Measurements from ENCODE around the gene MILR1. TPM values are rescaled to one million over a fixed set of nuclear protein-coding genes. Genes with fewer than 3 reads are reported as not detected.
"Not testable (repeated sequence)": the region's sequence is repeated elsewhere in the genome, so short reads cannot be mapped to it uniquely, and the experiment has no call there.

Gene MILR1
- total and polyA plus RNA-seq, 4 donors, result 1.2 to 3.8 (median 1.9) TPM

GRCh38 chr17:64437944-64438525 lies 10.9 kb upstream of the MILR1 start (continued):
- TF ChIP-seq ATF3 (IDR thresholded peaks at IDR 0.05) (no peak), HNF4A (conservative IDR thresholded peaks at IDR 0.05) (no peak)

- H3K9me3 ChIP-seq (ENCODE audit: control insufficient read depth in 4 of 4, low read length in 3 of 4), result peaks cover 4 to 23% (median 8%) of the 10 kb centered on the region in 4 donors
- H3K9ac ChIP-seq (ENCODE audit: low read depth in 1 of 2, low read length in 2 of 2); DNase-seq (ENCODE audit: low spot score); H3K4me1 ChIP-seq (ENCODE audit: control insufficient read depth in 4 of 4, insufficient read depth in 4 of 4, low read length in 3 of 4); H3K4me3 ChIP-seq (ENCODE audit: low read depth in 1 of 3, low read length in 3 of 3); H3K27me3 ChIP-seq (ENCODE audit: control insufficient read depth in 4 of 4, insufficient read depth in 4 of 4, low read length in 3 of 4); H3K36me3 ChIP-seq (ENCODE audit: control insufficient read depth in 4 of 4, insufficient read depth in 3 of 4, low read depth in 1 of 4, low read length in 3 of 4); H3K27ac ChIP-seq (ENCODE audit: low read depth in 1 of 2, low read length in 2 of 2): not testable (repeated sequence)
- 90% methylated on average over 1 of the region's 1 CpG for WGBS
Measured at GRCh38 chr17:64439521-64439920, 9.4 kb upstream of the MILR1 start.

- Histone ChIP-seq H3K4me1 (ENCODE audit: control insufficient read depth in 4 of 4, insufficient read depth in 4 of 4, low read length in 3 of 4) (no peaks in the 10 kb centered on the region), H3K9me3 (ENCODE audit: control insufficient read depth in 4 of 4, low read length in 3 of 4) (peaks cover 4 to 23% (median 8%) of the 10 kb centered on the region in 4 donors), H3K36me3 (ENCODE audit: control insufficient read depth in 4 of 4, insufficient read depth in 3 of 4, low read depth in 1 of 4, low read length in 3 of 4) (no peaks in the 10 kb centered on the region), H3K27ac (ENCODE audit: low read depth in 1 of 2, low read length in 2 of 2) (no peak overlapping the region), H3K9ac (ENCODE audit: low read depth in 1 of 2, low read length in 2 of 2) (no peak overlapping the region), H3K27me3 (ENCODE audit: control insufficient read depth in 4 of 4, insufficient read depth in 4 of 4, low read length in 3 of 4) (no peaks in the 10 kb centered on the region), H3K4me3 (ENCODE audit: low read depth in 1 of 3, low read length in 3 of 3) (no peak overlapping the region)
- TF ChIP-seq RXRA (IDR thresholded peaks at IDR 0.05), result no peak
- TF ChIP-seq YY1 (IDR thresholded peaks at IDR 0.05), result no peak
- no peak for TF ChIP-seq JUND (IDR thresholded peaks at IDR 0.05)
- no peak for TF ChIP-seq GABPA (IDR thresholded peaks at IDR 0.05 in 1 of 2, conservative IDR thresholded peaks at IDR 0.05 in 1 of 2)
- no peak for DNase-seq (ENCODE audit: low spot score)
- WGBS, result 90% methylated on average over 2 of the region's 2 CpGs
Measured at GRCh38 chr17:64439956-64440355, 9.0 kb upstream of the MILR1 start.

GRCh38 chr17:64441772-64442540 lies 7.0 kb upstream of the MILR1 start:
- WGBS, result 64% methylated on average over 10 of the region's 10 CpGs
- peak; percentile 18 for TF ChIP-seq YY1 (IDR thresholded peaks at IDR 0.05)
- no peak for TF ChIP-seq TAF1 (conservative IDR thresholded peaks at IDR 0.05)
- no peaks in the 10 kb centered on the region for H3K4me1 ChIP-seq (ENCODE audit: control insufficient read depth in 4 of 4, insufficient read depth in 4 of 4, low read length in 3 of 4)
- H3K27me3 ChIP-seq (ENCODE audit: control insufficient read depth in 4 of 4, insufficient read depth in 4 of 4, low read length in 3 of 4), result no peaks in the 10 kb centered on the region
- peak overlapping the region; percentile 7 to 56 for H3K27ac ChIP-seq (ENCODE audit: low read depth in 1 of 2, low read length in 2 of 2)
- peaks cover 4 to 20% (median 8%) of the 10 kb centered on the region in 4 donors for H3K9me3 ChIP-seq (ENCODE audit: control insufficient read depth in 4 of 4, low read length in 3 of 4)
- H3K4me3 ChIP-seq (ENCODE audit: low read depth in 1 of 3, low read length in 3 of 3), result no peak overlapping the region
- no peaks in the 10 kb centered on the region for H3K36me3 ChIP-seq (ENCODE audit: control insufficient read depth in 4 of 4, insufficient read depth in 3 of 4, low read depth in 1 of 4, low read length in 3 of 4)
- H3K9ac ChIP-seq (ENCODE audit: low read depth in 1 of 2, low read length in 2 of 2), result no peak overlapping the region
- no peak for DNase-seq (ENCODE audit: low spot score)

GRCh38 chr17:64442541-64442971 lies 6.4 kb upstream of the MILR1 start:
- Histone ChIP-seq H3K4me1 (ENCODE audit: control insufficient read depth in 4 of 4, insufficient read depth in 4 of 4, low read length in 3 of 4) (no peaks in the 10 kb centered on the region), H3K4me3 (ENCODE audit: low read depth in 1 of 3, low read length in 3 of 3) (no peak overlapping the region), H3K9ac (ENCODE audit: low read depth in 1 of 2, low read length in 2 of 2) (no peak overlapping the region), H3K27me3 (ENCODE audit: control insufficient read depth in 4 of 4, insufficient read depth in 4 of 4, low read length in 3 of 4) (no peaks in the 10 kb centered on the region), H3K27ac (ENCODE audit: low read depth in 1 of 2, low read length in 2 of 2) (peak overlapping the region; percentile 13 to 56), H3K36me3 (ENCODE audit: control insufficient read depth in 4 of 4, insufficient read depth in 3 of 4, low read depth in 1 of 4, low read length in 3 of 4) (no peaks in the 10 kb centered on the region), H3K9me3 (ENCODE audit: control insufficient read depth in 4 of 4, low read length in 3 of 4) (peaks cover 4 to 16% (median 6%) of the 10 kb centered on the region in 4 donors)
- DNase-seq (ENCODE audit: low spot score), result no peak
- WGBS, result 80% methylated on average over 3 of the region's 3 CpGs
- no peak for TF ChIP-seq GABPA (IDR thresholded peaks at IDR 0.05 in 1 of 2, conservative IDR thresholded peaks at IDR 0.05 in 1 of 2)
- no peak for TF ChIP-seq HNF4A (conservative IDR thresholded peaks at IDR 0.05)
- TF ChIP-seq EGR1 (IDR thresholded peaks at IDR 0.05; ENCODE audit: low read depth in 2 of 2), result no peak
- no peak for TF ChIP-seq YY1 (IDR thresholded peaks at IDR 0.05)
- TF ChIP-seq HNF4G (IDR thresholded peaks at IDR 0.05), result no peak
- no peak for TF ChIP-seq NR2F2 (IDR thresholded peaks at IDR 0.05)
- TF ChIP-seq RAD21 (IDR thresholded peaks at IDR 0.05), result no peak
- TF ChIP-seq ATF3 (IDR thresholded peaks at IDR 0.05), result no peak
- no peak for TF ChIP-seq ZBTB33 (IDR thresholded peaks at IDR 0.05)
- no peak for TF ChIP-seq REST (IDR thresholded peaks at IDR 0.05)

Measured in liver (tissue), 9 donors.